Measurements from ENCODE around the gene MYO3B. TPM values are rescaled to one million over a fixed set of nuclear protein-coding genes. Genes with fewer than 3 reads are reported as not detected.

MYO3B gene
- total and polyA plus RNA-seq, 2 donors (not counting 1 experiment from before 2014, with no cell fraction given), result not detected

GRCh38 chr2:170204298-170204951 lies 26.5 kb downstream of the MYO3B start:
- 70% methylated on average over 1 of the region's 4 CpGs for WGBS (ENCODE audit: insufficient coverage)
- H3K4me3 Mint-ChIP-seq, result no peak overlapping the region

GRCh38 chr2:170206246-170206645 lies 28.3 kb downstream of the MYO3B start:
- no peak overlapping the region for H3K4me3 Mint-ChIP-seq
- Histone ChIP-seq H3K36me3 (replicated peaks in 1 of 2; ENCODE audit: control extremely low read depth in 1 of 2, control insufficient read depth in 1 of 2, extremely low read depth in 1 of 2, insufficient read depth in 2 of 2, low read length in 1 of 2) (no peaks in the 10 kb centered on the region), H3K9me3 (ENCODE audit: control extremely low read depth in 1 of 3, control insufficient read depth in 2 of 3, insufficient read depth in 1 of 3, low read length in 2 of 3) (peaks cover 0 to 4% (median 0%) of the 10 kb centered on the region in 3 donors), H3K4me1 (ENCODE audit: control insufficient read depth in 2 of 2, insufficient read depth in 2 of 2, low read length in 2 of 2) (no peaks in the 10 kb centered on the region), H3K27ac (ENCODE audit: low read length in 2 of 2) (no peak overlapping the region), H3K4me3 (ENCODE audit: control extremely low read depth in 1 of 5, extremely low read depth in 1 of 5, insufficient read depth in 1 of 5, low read depth in 2 of 5, low read length in 4 of 5) (no peak overlapping the region), H3K4me2 (replicated peaks; ENCODE audit: low read depth, low read length, poor library complexity, severe bottlenecking) (no peak overlapping the region), H4K20me1 (ENCODE audit: control insufficient read depth, insufficient read depth, low read length, poor library complexity, severe bottlenecking) (no peaks in the 10 kb centered on the region), H3K79me2 (ENCODE audit: control insufficient read depth, insufficient read depth, low read length) (no peaks in the 10 kb centered on the region), H2AFZ (ENCODE audit: insufficient read depth, low read depth, low read length, poor library complexity, severe bottlenecking) (no peak overlapping the region), H3K27me3 (replicated peaks in 1 of 4; ENCODE audit: control extremely low read depth in 1 of 4, control insufficient read depth in 3 of 4, insufficient read depth in 4 of 4, low read length in 3 of 4) (no peaks in the 10 kb centered on the region), H3K9ac (ENCODE audit: low read length) (no peak overlapping the region)
- no peaks in the 10 kb centered on the region for H3K4me1 Mint-ChIP-seq
- no peak for TF ChIP-seq EZH2 (IDR thresholded peaks at IDR 0.05; ENCODE audit: borderline replicate concordance, insufficient read depth, low read depth, low read length, poor library complexity, severe bottlenecking)
- TF ChIP-seq, protein P1, sequence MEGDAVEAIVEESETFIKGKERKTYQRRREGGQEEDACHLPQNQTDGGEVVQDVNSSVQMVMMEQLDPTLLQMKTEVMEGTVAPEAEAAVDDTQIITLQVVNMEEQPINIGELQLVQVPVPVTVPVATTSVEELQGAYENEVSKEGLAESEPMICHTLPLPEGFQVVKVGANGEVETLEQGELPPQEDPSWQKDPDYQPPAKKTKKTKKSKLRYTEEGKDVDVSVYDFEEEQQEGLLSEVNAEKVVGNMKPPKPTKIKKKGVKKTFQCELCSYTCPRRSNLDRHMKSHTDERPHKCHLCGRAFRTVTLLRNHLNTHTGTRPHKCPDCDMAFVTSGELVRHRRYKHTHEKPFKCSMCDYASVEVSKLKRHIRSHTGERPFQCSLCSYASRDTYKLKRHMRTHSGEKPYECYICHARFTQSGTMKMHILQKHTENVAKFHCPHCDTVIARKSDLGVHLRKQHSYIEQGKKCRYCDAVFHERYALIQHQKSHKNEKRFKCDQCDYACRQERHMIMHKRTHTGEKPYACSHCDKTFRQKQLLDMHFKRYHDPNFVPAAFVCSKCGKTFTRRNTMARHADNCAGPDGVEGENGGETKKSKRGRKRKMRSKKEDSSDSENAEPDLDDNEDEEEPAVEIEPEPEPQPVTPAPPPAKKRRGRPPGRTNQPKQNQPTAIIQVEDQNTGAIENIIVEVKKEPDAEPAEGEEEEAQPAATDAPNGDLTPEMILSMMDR (IDR thresholded peaks at IDR 0.05), result no peak
- WGBS (ENCODE audit: insufficient coverage), result no CpG with 5 or more reads among the region's 1 CpG
- peaks cover under 1% of the 10 kb centered on the region for H3K9me3 Mint-ChIP-seq (ENCODE audit: insufficient read depth)
- POLR2A ChIA-PET, result no interaction called here
- DNase-seq (no peak), ATAC-seq (ENCODE audit: low read depth) (no peak)
- intact Hi-C loops (cut with micrococcal nuclease), result no loop called here
- peaks cover 4% of the 10 kb centered on the region for H3K27me3 Mint-ChIP-seq
- CTCF ChIA-PET, result no interaction called here
- no peak overlapping the region for H3K27ac Mint-ChIP-seq

More at GRCh38 chr2:170204298-170204951, 26.5 kb downstream of the MYO3B start:
- no peak overlapping the region for H3K27ac ChIP-seq (ENCODE audit: low read length in 2 of 2)
- no peak for DNase-seq
- H3K79me2 ChIP-seq (ENCODE audit: control insufficient read depth, insufficient read depth, low read length), result no peaks in the 10 kb centered on the region
- no peaks in the 10 kb centered on the region for H3K27me3 ChIP-seq (replicated peaks in 1 of 4; ENCODE audit: control extremely low read depth in 1 of 4, control insufficient read depth in 3 of 4, insufficient read depth in 4 of 4, low read length in 3 of 4)
- H3K36me3 ChIP-seq (replicated peaks in 1 of 2; ENCODE audit: control extremely low read depth in 1 of 2, control insufficient read depth in 1 of 2, extremely low read depth in 1 of 2, insufficient read depth in 2 of 2, low read length in 1 of 2), result no peaks in the 10 kb centered on the region
- no peak for TF ChIP-seq EZH2 (IDR thresholded peaks at IDR 0.05; ENCODE audit: borderline replicate concordance, insufficient read depth, low read depth, low read length, poor library complexity, severe bottlenecking)
- H3K9me3 ChIP-seq (ENCODE audit: control extremely low read depth in 1 of 3, control insufficient read depth in 2 of 3, insufficient read depth in 1 of 3, low read length in 2 of 3), result no peaks in the 10 kb centered on the region
- no peak overlapping the region for H3K4me2 ChIP-seq (replicated peaks; ENCODE audit: low read depth, low read length, poor library complexity, severe bottlenecking)
- no peaks in the 10 kb centered on the region for H3K4me1 Mint-ChIP-seq
- CTCF ChIA-PET, result no interaction called here
- H3K27ac Mint-ChIP-seq, result no peak overlapping the region
- no peaks in the 10 kb centered on the region for H3K4me1 ChIP-seq (ENCODE audit: control insufficient read depth in 2 of 2, insufficient read depth in 2 of 2, low read length in 2 of 2)
- H3K4me3 ChIP-seq (ENCODE audit: control extremely low read depth in 1 of 5, extremely low read depth in 1 of 5, insufficient read depth in 1 of 5, low read depth in 2 of 5, low read length in 4 of 5), result no peak overlapping the region
- H3K27me3 Mint-ChIP-seq, result peaks cover 4% of the 10 kb centered on the region
- no peaks in the 10 kb centered on the region for H3K9me3 Mint-ChIP-seq (ENCODE audit: insufficient read depth)
- H2AFZ ChIP-seq (ENCODE audit: insufficient read depth, low read depth, low read length, poor library complexity, severe bottlenecking), result no peak overlapping the region
- intact Hi-C loops (cut with micrococcal nuclease), result no loop called here
- no peak overlapping the region for H3K9ac ChIP-seq (ENCODE audit: low read length)
- ATAC-seq (ENCODE audit: low read depth), result no peak
- H4K20me1 ChIP-seq (ENCODE audit: control insufficient read depth, insufficient read depth, low read length, poor library complexity, severe bottlenecking), result no peaks in the 10 kb centered on the region
- POLR2A ChIA-PET, result no interaction called here

Measured in B cell (primary cell).